ENCODE measurements around the gene AKAP13.
A peak's percentile ranks its signal among the peaks of the same experiment; 100 is the strongest.

The AKAP13 gene

DNA sequence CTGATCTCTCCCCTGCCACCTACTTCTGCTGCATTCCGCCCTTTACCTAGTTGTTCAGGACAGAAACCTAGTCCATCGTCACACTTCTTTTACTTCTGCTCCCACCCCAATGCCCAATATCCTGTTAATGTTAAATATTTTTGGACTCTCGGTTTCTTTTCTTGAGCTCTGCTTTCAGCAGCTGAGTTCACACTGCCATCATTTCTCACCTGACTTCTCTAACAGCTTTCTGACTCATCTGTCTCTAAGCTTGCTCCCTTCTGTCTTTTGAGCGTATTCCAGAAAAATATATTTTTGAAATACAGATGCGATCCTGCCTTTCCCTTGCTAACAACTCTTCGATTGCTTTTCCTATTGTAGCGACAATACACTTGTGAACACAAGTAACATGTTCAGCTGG is 231.0 kb downstream of the AKAP13 start:
- H3K4me1 ChIP-seq (ENCODE audit: control insufficient read depth, insufficient read depth, low read length) = peaks cover 10% of the 10 kb centered on the region
- no peak overlapping the region for H3K27ac ChIP-seq (ENCODE audit: extremely low read depth, low read depth, low read length)
- ChIA-PET POLR2A (no interaction called here), CTCF (no interaction called here)
- TF ChIP-seq, protein P1, sequence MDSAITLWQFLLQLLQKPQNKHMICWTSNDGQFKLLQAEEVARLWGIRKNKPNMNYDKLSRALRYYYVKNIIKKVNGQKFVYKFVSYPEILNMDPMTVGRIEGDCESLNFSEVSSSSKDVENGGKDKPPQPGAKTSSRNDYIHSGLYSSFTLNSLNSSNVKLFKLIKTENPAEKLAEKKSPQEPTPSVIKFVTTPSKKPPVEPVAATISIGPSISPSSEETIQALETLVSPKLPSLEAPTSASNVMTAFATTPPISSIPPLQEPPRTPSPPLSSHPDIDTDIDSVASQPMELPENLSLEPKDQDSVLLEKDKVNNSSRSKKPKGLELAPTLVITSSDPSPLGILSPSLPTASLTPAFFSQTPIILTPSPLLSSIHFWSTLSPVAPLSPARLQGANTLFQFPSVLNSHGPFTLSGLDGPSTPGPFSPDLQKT (IDR thresholded peaks at IDR 0.05; ENCODE audit: borderline replicate concordance, low read depth, low read length) = no peak
- TF ChIP-seq ZNF837 (tag by site-specific recombination; IDR thresholded peaks at IDR 0.05) (no peak), RBAK (tag by site-specific recombination; IDR thresholded peaks at IDR 0.05) (no peak), ZNF175 (tag by site-specific recombination; IDR thresholded peaks at IDR 0.05) (no peak), ZNF391 (tag by site-specific recombination; IDR thresholded peaks at IDR 0.05; ENCODE audit: borderline replicate concordance, low read depth) (no peak), BCL11B (tag by site-specific recombination; IDR thresholded peaks at IDR 0.05; ENCODE audit: low read depth) (no peak), ZNF155 (tag by site-specific recombination; IDR thresholded peaks at IDR 0.05) (no peak), ZXDB (tag by site-specific recombination; IDR thresholded peaks at IDR 0.05) (no peak)
- TF ChIP-seq, protein P2, sequence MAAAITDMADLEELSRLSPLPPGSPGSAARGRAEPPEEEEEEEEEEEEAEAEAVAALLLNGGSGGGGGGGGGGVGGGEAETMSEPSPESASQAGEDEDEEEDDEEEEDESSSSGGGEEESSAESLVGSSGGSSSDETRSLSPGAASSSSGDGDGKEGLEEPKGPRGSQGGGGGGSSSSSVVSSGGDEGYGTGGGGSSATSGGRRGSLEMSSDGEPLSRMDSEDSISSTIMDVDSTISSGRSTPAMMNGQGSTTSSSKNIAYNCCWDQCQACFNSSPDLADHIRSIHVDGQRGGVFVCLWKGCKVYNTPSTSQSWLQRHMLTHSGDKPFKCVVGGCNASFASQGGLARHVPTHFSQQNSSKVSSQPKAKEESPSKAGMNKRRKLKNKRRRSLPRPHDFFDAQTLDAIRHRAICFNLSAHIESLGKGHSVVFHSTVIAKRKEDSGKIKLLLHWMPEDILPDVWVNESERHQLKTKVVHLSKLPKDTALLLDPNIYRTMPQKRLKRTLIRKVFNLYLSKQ (tag by site-specific recombination; IDR thresholded peaks at IDR 0.05; ENCODE audit: borderline replicate concordance) = no peak
- H3K4me3 ChIP-seq (ENCODE audit: low read depth, low read length) = no peak overlapping the region
- no peaks in the 10 kb centered on the region for H3K36me3 ChIP-seq (ENCODE audit: control insufficient read depth in 2 of 2, insufficient read depth in 1 of 2, low read length in 2 of 2)
- H3K9me3 ChIP-seq (ENCODE audit: control insufficient read depth, insufficient read depth, low read depth, low read length) = no peaks in the 10 kb centered on the region

DNA sequence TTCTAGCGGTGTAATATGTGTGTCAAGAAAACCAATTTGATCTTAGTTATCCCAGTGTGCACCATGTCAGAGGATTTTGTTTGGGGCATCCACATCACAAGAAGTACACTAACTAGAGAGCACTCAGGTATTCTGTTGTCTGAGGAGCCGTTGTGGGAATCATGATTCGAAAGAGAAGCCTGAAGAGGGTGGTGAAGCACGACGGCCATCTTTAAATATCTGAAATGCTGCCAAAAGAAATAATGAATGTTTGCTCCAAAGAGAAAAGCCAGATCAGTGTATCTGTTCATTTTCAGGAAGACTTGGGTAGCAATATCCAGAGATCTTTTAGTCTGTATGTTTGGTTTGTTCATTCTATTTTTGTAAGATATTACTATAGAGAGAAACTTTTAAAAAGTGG is 233.7 kb downstream of the AKAP13 start:
- CTCF ChIA-PET = interaction anchor here (0.9 kb wide), 1 partner anchor 9 kb away, joined by 3 read pairs; no protein-coding TSS in a partner anchor
- peaks cover 20% of the 10 kb centered on the region for H3K4me1 ChIP-seq (ENCODE audit: control insufficient read depth, insufficient read depth, low read length)
- H3K27ac ChIP-seq (ENCODE audit: extremely low read depth, low read depth, low read length) = no peak overlapping the region
- H3K9me3 ChIP-seq (ENCODE audit: control insufficient read depth, insufficient read depth, low read depth, low read length) = no peaks in the 10 kb centered on the region
- POLR2A ChIA-PET = no interaction called here
- H3K36me3 ChIP-seq (ENCODE audit: control insufficient read depth in 2 of 2, insufficient read depth in 1 of 2, low read length in 2 of 2) = no peaks in the 10 kb centered on the region
- no peak overlapping the region for H3K4me3 ChIP-seq (ENCODE audit: low read depth, low read length)
- TF ChIP-seq, protein P3, sequence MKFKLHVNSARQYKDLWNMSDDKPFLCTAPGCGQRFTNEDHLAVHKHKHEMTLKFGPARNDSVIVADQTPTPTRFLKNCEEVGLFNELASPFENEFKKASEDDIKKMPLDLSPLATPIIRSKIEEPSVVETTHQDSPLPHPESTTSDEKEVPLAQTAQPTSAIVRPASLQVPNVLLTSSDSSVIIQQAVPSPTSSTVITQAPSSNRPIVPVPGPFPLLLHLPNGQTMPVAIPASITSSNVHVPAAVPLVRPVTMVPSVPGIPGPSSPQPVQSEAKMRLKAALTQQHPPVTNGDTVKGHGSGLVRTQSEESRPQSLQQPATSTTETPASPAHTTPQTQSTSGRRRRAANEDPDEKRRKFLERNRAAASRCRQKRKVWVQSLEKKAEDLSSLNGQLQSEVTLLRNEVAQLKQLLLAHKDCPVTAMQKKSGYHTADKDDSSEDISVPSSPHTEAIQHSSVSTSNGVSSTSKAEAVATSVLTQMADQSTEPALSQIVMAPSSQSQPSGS (tag by site-specific recombination; IDR thresholded peaks at IDR 0.05; ENCODE audit: low read depth) = no peak
- TF ChIP-seq, protein P4, sequence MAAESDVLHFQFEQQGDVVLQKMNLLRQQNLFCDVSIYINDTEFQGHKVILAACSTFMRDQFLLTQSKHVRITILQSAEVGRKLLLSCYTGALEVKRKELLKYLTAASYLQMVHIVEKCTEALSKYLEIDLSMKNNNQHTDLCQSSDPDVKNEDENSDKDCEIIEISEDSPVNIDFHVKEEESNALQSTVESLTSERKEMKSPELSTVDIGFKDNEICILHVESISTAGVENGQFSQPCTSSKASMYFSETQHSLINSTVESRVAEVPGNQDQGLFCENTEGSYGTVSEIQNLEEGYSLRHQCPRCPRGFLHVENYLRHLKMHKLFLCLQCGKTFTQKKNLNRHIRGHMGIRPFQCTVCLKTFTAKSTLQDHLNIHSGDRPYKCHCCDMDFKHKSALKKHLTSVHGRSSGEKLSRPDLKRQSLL (tag by site-specific recombination; IDR thresholded peaks at IDR 0.05) = no peak
- TF ChIP-seq, protein P5, sequence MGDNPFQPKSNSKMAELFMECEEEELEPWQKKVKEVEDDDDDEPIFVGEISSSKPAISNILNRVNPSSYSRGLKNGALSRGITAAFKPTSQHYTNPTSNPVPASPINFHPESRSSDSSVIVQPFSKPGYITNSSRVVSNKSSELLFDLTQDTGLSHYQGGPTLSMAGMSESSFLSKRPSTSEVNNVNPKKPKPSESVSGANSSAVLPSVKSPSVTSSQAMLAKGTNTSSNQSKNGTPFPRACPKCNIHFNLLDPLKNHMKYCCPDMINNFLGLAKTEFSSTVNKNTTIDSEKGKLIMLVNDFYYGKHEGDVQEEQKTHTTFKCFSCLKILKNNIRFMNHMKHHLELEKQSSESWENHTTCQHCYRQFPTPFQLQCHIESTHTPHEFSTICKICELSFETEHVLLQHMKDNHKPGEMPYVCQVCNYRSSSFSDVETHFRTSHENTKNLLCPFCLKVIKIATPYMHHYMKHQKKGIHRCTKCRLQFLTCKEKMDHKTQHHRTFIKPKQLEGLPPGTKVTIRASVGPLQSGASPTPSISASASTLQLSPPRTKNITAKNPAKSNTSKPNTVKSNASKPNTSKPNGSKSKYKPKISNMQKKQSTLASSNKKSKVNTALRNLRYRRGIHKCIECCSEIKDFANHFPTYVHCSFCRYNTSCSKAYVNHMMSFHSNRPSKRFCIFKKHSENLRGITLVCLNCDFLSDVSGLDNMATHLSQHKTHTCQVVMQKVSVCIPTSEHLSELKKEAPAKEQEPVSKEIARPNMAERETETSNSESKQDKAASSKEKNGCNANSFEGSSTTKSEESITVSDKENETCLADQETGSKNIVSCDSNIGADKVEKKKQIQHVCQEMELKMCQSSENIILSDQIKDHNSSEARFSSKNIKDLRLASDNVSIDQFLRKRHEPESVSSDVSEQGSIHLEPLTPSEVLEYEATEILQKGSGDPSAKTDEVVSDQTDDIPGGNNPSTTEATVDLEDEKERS (tag by site-specific recombination; IDR thresholded peaks at IDR 0.05) = no peak
- no peak for TF ChIP-seq ZNF768 (tag by site-specific recombination; IDR thresholded peaks at IDR 0.05)
- no peak for TF ChIP-seq ZBTB8A (tag by site-specific recombination; IDR thresholded peaks at IDR 0.05)
- TF ChIP-seq, protein P6, sequence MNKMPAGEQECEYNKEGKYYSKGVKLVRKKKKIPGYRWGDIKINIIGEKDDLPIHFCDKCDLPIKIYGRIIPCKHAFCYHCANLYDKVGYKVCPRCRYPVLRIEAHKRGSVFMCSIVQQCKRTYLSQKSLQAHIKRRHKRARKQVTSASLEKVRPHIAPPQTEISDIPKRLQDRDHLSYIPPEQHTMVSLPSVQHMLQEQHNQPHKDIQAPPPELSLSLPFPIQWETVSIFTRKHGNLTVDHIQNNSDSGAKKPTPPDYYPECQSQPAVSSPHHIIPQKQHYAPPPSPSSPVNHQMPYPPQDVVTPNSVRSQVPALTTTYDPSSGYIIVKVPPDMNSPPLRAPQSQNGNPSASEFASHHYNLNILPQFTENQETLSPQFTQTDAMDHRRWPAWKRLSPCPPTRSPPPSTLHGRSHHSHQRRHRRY (tag by site-specific recombination; IDR thresholded peaks at IDR 0.05) = no peak
- no peak for TF ChIP-seq ZNF404 (tag by site-specific recombination; IDR thresholded peaks at IDR 0.05)
- no peak for TF ChIP-seq OVOL3 (tag by site-specific recombination; IDR thresholded peaks at IDR 0.05)
- 0 out of 2 replicates have a peak, but pooled peaks have one; percentile 32 for TF ChIP-seq YY1 (tag by site-specific recombination; IDR thresholded peaks at IDR 0.05)
- TF ChIP-seq ZBTB17 (tag by site-specific recombination; IDR thresholded peaks at IDR 0.05) = peak; percentile 72
- TF ChIP-seq ZSCAN23 (tag by site-specific recombination; IDR thresholded peaks at IDR 0.05) = no peak
- no peak for TF ChIP-seq GFI1B (tag by site-specific recombination; IDR thresholded peaks at IDR 0.05)
- no peak for TF ChIP-seq SP7 (tag by site-specific recombination; IDR thresholded peaks at IDR 0.05)
- TF ChIP-seq, protein P7, sequence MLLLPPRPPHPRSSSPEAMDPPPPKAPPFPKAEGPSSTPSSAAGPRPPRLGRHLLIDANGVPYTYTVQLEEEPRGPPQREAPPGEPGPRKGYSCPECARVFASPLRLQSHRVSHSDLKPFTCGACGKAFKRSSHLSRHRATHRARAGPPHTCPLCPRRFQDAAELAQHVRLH (tag by site-specific recombination; IDR thresholded peaks at IDR 0.05) = no peak
- TF ChIP-seq ZBTB7A (tag by site-specific recombination; IDR thresholded peaks at IDR 0.05; ENCODE audit: low read depth) = no peak

Data from HEK293 (cell line).